OCI-LY3 (cell line): ENCODE data around the gene CDA.

Source experiments
- H2AFZ ChIP-seq: fragments of 200-600, 300-600 bp; shearing (Covaris generic); 2 replicates; pipeline ENCODE4 v1.6.0; 2014; ENCODE audit warnings: antibody characterized with exemption, low read depth, low read length
- H3K27ac ChIP-seq: fragments of 200-600, 300-600 bp; sonication (generic); 2 replicates; pipeline ENCODE4 v1.5.1; 2014; ENCODE audit warnings: mild to moderate bottlenecking, low read length, moderate library complexity, mixed read lengths
- H3K27me3 ChIP-seq: fragments of 200-600, 300-600 bp; sonication (generic); 2 replicates; pipeline ENCODE4 v1.6.1; 2014; ENCODE audit warnings: low read depth, low read length, mixed read lengths
- H3K36me3 ChIP-seq: fragments of 200-600, 300-600 bp; sonication (generic); replicated peaks from 2 replicates; pipeline ENCODE3; 2014; ENCODE audit warnings: low read depth, low read length, mixed read lengths
- H3K4me1 ChIP-seq: fragments of 300-600, 200-600 bp; sonication (generic); 2 replicates; pipeline ENCODE4 v1.6.1; 2014; ENCODE audit warnings: low read length, mixed read lengths
- H3K4me2 ChIP-seq: fragments of 200-600, 300-600 bp; sonication (generic); 2 replicates; pipeline ENCODE4 v1.6.1; 2014; ENCODE audit warnings: low read length, mixed read lengths
- H3K4me3 ChIP-seq: fragments of 300-600, 200-600 bp; sonication (generic); 2 replicates; pipeline ENCODE4 v1.5.1; 2014; ENCODE audit warnings: antibody characterized with exemption, mild to moderate bottlenecking, low read length, moderate library complexity
- H3K79me2 ChIP-seq: fragments of 300-600, 200-600 bp; shearing (Covaris generic); 2 replicates; pipeline ENCODE4 v1.6.1; 2014; ENCODE audit warnings: mild to moderate bottlenecking, low read length, mixed read lengths
- H3K9ac ChIP-seq: fragments of 300-600, 200-600 bp; shearing (Covaris generic); 2 replicates; pipeline ENCODE4 v1.6.0; 2014; ENCODE audit warnings: mild to moderate bottlenecking, low read length, moderate library complexity
- H3K9me3 ChIP-seq: fragments of 200-600, 300-600 bp; shearing (Covaris generic); 2 replicates; pipeline ENCODE4 v1.6.1; 2014; ENCODE audit warnings: low read length, mixed read lengths; ENCODE audit not compliant: insufficient read depth
- H4K20me1 ChIP-seq: fragments of 200-600, 300-600 bp; sonication (generic); 2 replicates; pipeline ENCODE4 v1.6.1; 2016; ENCODE audit warnings: low read length, mixed read lengths; ENCODE audit not compliant: insufficient read depth
- EZH2phosphoT487 ChIP-seq: fragments of 200-600 bp; shearing (Covaris generic); IDR thresholded peaks from 2 replicates; pipeline ENCODE4 v1.6.1; 2018; ENCODE audit warnings: antibody characterized with exemption, mixed run types, low read depth
- TF ChIP-seq, protein P1 (sequence below): fragments of 200-600, 300-600 bp; sonication (generic); IDR thresholded peaks from 2 replicates; pipeline ENCODE4 v1.5.1; 2014; ENCODE audit warnings: antibody characterized with exemption, low read length, low read depth

CDA gene

DNA sequence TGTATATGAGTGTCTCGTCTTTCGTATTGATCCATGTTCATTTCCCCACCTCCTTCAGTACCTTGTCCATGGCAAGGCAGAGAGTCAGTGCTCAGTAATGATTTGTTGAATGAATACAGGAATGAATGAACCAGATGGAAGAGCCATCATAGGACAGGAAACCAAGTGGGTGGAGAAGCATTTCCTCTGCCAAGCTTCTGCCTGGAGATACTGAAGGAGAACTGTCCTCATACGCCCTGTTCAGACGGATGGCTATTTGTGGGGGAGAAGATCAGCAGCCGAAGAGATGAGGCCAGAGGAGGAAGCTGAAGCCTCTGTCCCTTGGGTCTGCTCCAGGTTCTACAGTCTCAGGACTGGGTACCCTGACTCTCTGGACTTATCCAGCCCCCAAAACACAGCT, 30.7 kb upstream of the CDA start:
- H3K4me2 ChIP-seq = no peak overlapping the region
- H3K4me3 ChIP-seq = no peak overlapping the region
- no peaks in the 10 kb centered on the region for H3K27me3 ChIP-seq
- H3K4me1 ChIP-seq = no peaks in the 10 kb centered on the region
- no peaks in the 10 kb centered on the region for H3K79me2 ChIP-seq
- no peak for TF ChIP-seq EZH2phosphoT487
- TF ChIP-seq, protein P1, sequence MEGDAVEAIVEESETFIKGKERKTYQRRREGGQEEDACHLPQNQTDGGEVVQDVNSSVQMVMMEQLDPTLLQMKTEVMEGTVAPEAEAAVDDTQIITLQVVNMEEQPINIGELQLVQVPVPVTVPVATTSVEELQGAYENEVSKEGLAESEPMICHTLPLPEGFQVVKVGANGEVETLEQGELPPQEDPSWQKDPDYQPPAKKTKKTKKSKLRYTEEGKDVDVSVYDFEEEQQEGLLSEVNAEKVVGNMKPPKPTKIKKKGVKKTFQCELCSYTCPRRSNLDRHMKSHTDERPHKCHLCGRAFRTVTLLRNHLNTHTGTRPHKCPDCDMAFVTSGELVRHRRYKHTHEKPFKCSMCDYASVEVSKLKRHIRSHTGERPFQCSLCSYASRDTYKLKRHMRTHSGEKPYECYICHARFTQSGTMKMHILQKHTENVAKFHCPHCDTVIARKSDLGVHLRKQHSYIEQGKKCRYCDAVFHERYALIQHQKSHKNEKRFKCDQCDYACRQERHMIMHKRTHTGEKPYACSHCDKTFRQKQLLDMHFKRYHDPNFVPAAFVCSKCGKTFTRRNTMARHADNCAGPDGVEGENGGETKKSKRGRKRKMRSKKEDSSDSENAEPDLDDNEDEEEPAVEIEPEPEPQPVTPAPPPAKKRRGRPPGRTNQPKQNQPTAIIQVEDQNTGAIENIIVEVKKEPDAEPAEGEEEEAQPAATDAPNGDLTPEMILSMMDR = no peak
- H3K27ac ChIP-seq = no peak overlapping the region
- H3K9ac ChIP-seq = no peak overlapping the region
- H3K9me3 ChIP-seq = no peaks in the 10 kb centered on the region
- no peaks in the 10 kb centered on the region for H3K36me3 ChIP-seq
- H4K20me1 ChIP-seq = no peaks in the 10 kb centered on the region
- H2AFZ ChIP-seq = no peak overlapping the region

DNA sequence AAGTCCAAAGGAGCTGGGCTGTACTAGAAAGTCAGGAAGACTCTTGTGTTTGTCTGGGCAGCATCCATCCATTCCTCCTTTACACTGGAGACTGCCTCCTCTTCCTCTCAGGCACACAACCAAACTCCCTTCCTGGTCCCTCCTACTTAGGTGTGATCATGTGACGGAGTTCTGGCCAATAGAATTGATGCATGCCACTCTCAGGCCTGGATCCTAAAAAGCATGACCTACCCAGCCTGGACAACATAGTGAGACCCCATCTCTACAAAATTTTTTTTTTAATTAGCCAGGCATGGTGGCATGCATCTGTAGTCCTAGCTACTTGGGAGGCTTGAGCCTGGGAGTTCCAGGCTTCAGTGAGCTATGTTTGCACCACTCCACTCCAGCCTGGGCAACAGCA, 27.9 kb upstream of the CDA start:
- no peak overlapping the region for H3K9ac ChIP-seq
- H3K27me3 ChIP-seq = no peaks in the 10 kb centered on the region
- H2AFZ ChIP-seq = no peak overlapping the region
- no peaks in the 10 kb centered on the region for H3K9me3 ChIP-seq
- no peaks in the 10 kb centered on the region for H3K4me1 ChIP-seq
- TF ChIP-seq EZH2phosphoT487 = no peak
- TF ChIP-seq, protein P1 = no peak
- no peaks in the 10 kb centered on the region for H3K79me2 ChIP-seq
- H3K36me3 ChIP-seq = no peaks in the 10 kb centered on the region
- no peak overlapping the region for H3K4me2 ChIP-seq
- no peak overlapping the region for H3K4me3 ChIP-seq
- H4K20me1 ChIP-seq = no peaks in the 10 kb centered on the region
- no peak overlapping the region for H3K27ac ChIP-seq

DNA sequence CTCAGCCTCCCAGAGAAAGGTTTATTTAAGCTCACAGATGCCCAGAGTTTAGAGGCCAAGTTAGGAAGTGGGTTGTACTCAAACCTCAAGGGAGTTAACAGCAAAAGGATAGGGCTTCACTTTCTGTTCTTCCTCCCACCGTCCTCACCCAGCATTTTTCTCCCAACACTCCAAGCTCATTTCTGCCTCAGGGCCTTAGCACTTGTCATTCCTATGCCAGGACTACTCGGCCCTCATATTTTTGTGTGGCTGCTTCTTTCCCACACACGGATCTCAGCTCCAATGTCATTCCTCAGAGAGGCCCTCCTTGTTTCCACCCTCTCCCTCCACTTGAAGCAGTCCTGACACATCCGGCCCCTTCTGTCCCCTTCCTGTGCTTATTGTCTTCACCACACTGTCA, 23.7 kb upstream of the CDA start:
- Histone ChIP-seq H3K9ac (no peak overlapping the region), H2AFZ (no peak overlapping the region), H3K27ac (no peak overlapping the region), H3K4me3 (no peak overlapping the region), H3K4me2 (no peak overlapping the region), H3K79me2 (no peaks in the 10 kb centered on the region), H3K9me3 (no peaks in the 10 kb centered on the region), H4K20me1 (no peaks in the 10 kb centered on the region), H3K4me1 (no peaks in the 10 kb centered on the region), H3K36me3 (no peaks in the 10 kb centered on the region), H3K27me3 (no peaks in the 10 kb centered on the region)
- TF ChIP-seq, protein P1 = no peak
- no peak for TF ChIP-seq EZH2phosphoT487

DNA sequence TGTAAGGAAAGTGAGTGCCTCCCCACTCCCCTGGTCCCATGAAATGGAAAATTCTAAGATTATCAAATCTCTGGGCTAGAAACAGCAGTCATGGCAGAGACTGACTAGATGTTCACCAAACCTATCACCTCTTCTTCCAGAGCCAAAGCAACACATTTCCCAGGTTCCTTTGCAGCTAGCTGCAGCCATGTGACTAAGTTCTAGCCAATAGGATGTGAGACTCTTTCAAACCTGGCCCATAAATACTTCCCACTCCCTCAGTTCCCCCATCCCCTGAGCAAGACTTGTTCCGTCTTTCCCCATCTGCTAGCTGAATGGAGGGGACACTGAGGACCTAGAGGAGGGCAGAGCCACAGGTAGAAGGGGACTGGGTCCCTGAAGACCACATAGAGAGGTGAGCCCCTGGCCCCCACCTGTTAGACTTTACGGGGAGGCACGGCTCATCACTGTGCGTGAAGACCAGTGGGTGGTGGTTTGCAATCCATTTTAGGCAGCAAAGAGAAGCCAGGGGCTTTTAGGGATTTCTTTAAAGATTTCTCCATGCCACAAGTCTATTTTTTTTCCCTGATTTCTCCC, 19.3 kb upstream of the CDA start:
- H3K9me3 ChIP-seq = no peaks in the 10 kb centered on the region
- no peak overlapping the region for H3K27ac ChIP-seq
- H3K9ac ChIP-seq = no peak overlapping the region
- no peak overlapping the region for H2AFZ ChIP-seq
- H3K4me3 ChIP-seq = no peak overlapping the region
- H3K27me3 ChIP-seq = 0 out of 2 replicates have a peak, but pooled peaks cover 4% of the 10 kb centered on the region
- no peaks in the 10 kb centered on the region for H3K4me1 ChIP-seq
- H3K79me2 ChIP-seq = no peaks in the 10 kb centered on the region
- no peaks in the 10 kb centered on the region for H4K20me1 ChIP-seq
- no peaks in the 10 kb centered on the region for H3K36me3 ChIP-seq
- no peak overlapping the region for H3K4me2 ChIP-seq
- TF ChIP-seq, protein P1 = no peak
